Middle frontal gyrus (tissue), 1 donor: ENCODE measurements around the gene COL21A1.
"Not testable (repeated sequence)": the region's sequence is repeated elsewhere in the genome, so short reads cannot be mapped to it uniquely, and the experiment has no call there.

Experiments used
- DNase-seq: peaks from one replicate; pipeline ENCODE4 v3.0.0-alpha.2; 2015; ENCODE audit warnings: low spot score; ENCODE audit errors: extremely low spot score

COL21A1 gene

GRCh38 chr6:56246881-56247653 lies at the start of gene COL21A1:
Gene COL21A1, minus strand, starts transcription at chr6:56247580. Its CDS starts 64,962 bp downstream, at chr6:56182618.
- DNase-seq: no peak

DNA sequence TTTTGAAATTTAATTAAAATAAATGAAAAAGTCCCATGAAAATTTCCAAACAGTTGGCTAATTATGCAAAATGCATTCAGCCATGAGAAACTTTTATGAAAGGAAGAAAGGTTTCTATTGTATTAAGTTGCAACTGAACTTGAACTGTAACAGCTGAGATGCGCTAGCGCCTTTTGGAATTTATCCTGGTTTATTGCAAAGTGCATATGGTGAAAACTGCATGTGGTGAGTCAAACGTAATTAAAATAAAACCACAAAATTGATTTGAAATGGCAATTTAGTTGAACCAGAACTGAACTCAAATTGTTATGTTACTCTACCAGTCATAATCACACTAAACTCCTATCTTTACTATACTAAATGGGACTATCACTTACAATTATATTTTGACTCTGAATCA lies 46.4 kb upstream of the COL21A1 start:
- no peak for DNase-seq

DNA sequence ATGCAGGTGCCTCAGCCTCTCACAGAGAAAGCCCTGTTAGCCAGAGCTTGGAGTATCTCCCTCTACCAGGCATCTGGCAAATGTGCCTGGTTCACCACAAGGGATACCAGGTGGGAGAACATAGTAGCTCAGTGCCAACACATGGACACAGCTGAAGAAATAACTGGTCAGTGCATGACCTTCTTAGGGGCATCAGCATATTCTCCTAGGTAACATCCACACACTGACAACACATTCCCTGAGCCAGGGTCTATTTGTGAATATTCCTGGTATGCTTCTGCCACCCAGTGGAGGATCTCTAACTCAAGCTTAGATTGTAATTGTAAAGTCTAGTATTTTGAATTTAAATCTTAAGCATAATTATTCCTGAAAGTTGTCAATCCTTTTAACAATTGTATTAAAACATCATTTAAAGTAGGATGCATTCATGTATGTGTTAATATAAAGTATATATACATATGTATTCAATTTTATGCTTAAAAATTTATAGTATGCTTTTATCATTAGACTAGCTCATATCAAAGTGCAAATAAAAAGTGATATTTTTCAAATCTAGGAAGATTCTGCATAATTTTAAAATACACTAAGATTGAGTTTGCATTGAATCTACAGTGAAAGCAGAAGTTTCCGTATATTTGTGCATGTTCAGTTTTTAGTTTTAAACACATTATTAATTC lies 45.3 kb upstream of the COL21A1 start:
- DNase-seq: no peak

- DNase-seq: no peak
These were observed 44.0 kb upstream of the COL21A1 start for GRCh38 chr6:56291302-56291917.

- DNase-seq: no peak
These were observed 42.3 kb upstream of the COL21A1 start for GRCh38 chr6:56289721-56290120.

- no peak for DNase-seq
These were observed 41.0 kb upstream of the COL21A1 start for GRCh38 chr6:56288347-56288746.

DNA sequence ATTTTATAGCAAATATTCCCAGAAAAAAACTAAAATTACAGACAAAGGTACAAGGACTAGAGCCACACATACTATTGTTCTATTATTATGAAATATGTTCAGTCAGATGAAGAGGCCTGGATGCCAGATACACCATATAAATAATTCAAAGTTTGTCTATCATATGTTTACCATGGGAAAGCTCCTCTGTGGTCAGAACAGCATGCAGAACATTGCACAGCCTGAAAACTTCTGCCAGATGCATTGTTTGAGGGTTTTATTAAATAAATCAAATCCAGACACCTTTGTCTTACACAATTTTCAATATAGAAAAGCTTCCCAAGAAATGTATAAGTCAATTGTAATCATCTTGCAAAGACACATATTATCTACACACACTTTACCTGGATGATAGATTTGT lies 35.0 kb upstream of the COL21A1 start:
- no peak for DNase-seq

GRCh38 chr6:56280126-56280525 lies 32.7 kb upstream of the COL21A1 start:
- no peak for DNase-seq

- no peak for DNase-seq
These were observed 32.1 kb upstream of the COL21A1 start for GRCh38 chr6:56279331-56280080.

DNA sequence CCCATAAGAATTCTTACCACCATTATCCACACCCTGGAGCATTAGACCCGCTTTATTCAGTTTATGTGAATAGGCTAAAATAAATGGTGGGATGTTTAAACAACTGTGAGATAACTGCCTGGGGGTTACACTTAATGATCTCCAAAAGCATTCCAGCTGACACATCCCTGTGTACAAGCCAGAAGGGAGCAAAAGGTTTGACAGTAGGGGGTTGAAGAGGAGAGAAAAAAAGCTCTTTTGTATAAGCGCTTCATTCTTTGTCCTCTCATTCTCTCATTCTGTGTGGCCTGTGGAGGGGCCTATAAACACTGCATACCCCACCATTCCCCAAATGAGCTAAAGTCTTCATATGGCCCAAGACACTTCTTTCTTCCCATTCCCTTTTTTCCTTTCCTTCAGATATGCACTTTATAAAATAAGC lies 30.8 kb upstream of the COL21A1 start:
- DNase-seq: no peak

DNA sequence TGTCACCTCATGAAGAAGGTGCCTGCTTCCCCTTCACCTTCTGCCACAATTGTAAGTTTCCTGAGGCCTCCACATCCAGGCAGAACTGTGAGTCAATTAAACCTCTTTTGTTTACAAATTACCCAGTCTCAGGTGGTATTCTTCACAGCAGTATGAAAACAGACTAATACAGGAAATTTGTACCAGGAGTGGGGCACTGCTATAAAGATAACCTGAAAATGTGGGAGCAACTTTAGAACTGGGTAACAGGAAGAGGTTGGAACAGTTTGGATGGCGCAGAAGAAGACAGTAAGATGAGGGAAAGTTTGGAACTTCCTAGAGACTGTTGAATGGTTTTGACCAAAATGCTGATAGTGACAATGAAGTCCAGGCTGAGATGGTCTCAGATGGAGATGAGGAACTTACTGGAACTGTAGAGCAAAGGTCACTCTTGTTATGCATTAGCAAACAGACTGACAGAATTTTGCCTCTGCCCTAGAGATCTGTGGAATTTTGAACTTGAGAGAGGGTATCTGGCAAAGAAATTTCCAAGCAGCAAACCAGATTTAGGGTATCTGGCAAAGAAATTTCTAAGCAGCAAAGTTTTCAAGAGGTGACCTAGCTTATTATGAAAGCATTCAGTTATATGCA lies 23.5 kb upstream of the COL21A1 start:
- DNase-seq: no peak

DNA sequence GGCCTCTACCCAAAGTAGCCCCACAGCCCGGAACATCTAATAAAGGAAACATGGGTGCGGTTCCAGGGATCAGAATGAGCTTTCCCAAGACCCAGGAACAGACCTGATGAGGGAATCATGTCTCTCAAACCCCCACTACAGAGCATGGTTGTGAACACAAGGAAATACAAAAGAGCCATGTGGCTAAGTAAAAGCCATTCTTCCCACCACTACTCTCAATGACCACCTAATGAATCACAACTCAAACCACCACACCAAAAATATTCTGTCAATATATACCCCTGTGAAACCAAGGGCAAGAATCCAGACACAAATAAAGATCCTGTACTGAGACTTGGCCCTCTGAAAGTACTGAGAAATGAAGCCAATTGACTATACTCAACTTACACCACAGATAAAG lies 20.9 kb upstream of the COL21A1 start:
- DNase-seq: no peak

- no peak for DNase-seq
These were observed 18.6 kb upstream of the COL21A1 start for GRCh38 chr6:56266011-56266410.

DNA sequence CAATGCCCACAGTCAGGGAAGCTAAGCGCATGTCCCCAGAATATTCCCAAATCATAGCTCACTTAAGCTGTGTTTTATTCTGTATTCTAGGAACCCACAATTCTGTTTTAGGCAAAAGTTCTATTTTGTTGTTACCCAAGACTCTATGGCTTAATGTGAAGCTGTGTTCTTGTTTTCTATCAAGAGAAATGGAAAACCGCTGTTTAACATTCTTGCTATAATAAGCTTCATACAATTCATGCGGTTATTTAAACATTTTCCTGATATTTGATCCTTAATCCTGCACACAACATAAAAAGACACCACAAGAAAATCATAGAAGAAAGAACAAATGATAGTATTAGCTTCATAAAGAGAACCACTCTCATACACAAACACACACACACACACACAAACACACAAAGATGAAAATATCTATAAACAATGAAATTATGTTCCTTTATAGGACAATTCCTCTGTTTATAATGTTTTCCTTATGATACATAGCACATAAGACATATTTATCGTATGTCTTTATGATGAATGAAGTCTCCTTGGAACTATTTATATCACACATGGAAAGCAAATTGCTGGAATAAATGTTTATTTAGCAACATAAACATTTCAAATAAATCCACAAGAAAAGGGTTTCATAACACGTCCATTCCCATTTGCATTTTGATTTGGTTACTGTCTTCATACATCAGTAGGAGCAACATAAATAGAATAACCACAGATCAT lies 16.4 kb upstream of the COL21A1 start:
- DNase-seq: no peak

- not testable (repeated sequence) for DNase-seq
These were observed 13.2 kb upstream of the COL21A1 start for GRCh38 chr6:56260593-56260992.

DNA sequence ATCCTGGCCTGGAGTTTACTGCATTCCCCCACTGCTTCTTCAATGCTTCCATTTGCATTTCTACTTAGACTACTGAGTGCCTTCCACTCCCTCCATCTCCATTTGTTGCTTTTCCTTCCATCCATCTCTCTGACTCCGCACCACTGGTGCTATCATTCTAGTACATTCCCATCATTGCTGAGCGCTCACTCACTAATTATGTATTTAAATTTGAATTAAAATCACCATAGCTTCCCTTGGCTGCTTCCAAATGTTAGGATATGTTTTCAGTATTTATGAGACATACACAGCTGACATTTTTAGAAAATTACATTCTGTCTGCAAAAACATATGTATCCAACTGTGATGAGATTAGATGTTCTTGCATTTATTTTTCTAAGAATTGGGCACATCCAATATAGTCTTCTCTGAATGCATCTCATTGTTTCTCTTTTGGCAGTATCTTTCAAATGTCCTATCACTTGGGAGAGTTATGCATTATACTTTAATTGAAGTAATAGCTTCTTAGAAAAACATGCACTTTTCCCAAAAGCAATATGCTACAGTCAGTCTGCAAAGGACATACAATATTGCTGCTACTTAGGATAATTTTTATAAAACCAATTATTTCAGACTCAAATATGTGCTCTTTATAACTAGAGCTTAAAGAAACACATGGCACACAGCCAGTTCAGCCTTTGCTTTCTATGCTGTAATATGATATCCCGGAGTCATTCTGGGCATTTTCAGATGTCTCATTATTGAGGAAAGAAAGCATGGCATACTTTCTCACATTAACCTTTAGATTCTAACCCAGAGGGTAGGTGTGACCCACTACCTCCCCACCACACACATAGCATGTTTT lies 12.1 kb upstream of the COL21A1 start:
- DNase-seq: peak; percentile 35

DNA sequence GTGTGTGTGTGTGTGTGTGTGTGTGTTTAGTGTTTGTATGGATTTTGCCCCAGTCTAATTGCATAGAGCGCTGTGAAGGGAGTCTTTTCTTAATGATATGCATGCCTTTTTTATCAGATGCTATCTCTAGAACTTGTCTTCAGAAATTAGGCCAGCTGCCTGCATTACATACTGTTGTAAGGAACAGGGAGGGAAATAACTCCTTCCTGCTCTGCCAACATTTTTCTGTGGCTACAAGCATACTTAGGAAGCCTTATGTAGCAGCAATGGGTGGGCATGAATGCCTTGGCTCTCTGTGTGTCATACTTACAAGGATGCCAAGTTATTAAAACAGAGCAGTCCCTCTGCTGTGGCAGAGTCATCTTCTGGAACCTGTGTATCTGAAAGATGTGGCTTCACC lies 8.0 kb upstream of the COL21A1 start:
- DNase-seq: no peak

DNA sequence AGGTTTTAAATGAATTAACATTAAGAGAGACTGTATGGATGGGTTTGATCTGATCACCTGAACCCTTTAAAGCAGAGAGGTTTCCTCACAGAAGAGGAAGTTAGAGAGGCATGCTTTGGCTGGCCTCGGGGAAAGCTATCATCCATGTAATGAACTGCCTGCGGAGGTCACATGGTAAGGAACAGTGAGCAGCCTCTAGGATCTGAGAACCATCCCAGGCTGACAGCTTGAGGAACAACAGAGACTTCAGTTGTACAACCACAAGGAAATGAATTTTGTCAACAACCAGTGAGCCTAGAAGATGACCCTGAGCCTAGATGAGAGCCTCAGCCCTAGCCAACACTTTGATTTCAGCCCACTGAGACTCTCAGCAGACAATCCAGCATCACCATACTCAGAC lies 2.9 kb upstream of the COL21A1 start:
- DNase-seq: no peak

- no peak for DNase-seq
These were observed 308 bp upstream of the COL21A1 start for GRCh38 chr6:56247654-56248122.

- no peak for DNase-seq
These were observed 869 bp downstream of the COL21A1 start for GRCh38 chr6:56246541-56246880.
